Measurements from ENCODE around the gene SCN11A.

DNA sequence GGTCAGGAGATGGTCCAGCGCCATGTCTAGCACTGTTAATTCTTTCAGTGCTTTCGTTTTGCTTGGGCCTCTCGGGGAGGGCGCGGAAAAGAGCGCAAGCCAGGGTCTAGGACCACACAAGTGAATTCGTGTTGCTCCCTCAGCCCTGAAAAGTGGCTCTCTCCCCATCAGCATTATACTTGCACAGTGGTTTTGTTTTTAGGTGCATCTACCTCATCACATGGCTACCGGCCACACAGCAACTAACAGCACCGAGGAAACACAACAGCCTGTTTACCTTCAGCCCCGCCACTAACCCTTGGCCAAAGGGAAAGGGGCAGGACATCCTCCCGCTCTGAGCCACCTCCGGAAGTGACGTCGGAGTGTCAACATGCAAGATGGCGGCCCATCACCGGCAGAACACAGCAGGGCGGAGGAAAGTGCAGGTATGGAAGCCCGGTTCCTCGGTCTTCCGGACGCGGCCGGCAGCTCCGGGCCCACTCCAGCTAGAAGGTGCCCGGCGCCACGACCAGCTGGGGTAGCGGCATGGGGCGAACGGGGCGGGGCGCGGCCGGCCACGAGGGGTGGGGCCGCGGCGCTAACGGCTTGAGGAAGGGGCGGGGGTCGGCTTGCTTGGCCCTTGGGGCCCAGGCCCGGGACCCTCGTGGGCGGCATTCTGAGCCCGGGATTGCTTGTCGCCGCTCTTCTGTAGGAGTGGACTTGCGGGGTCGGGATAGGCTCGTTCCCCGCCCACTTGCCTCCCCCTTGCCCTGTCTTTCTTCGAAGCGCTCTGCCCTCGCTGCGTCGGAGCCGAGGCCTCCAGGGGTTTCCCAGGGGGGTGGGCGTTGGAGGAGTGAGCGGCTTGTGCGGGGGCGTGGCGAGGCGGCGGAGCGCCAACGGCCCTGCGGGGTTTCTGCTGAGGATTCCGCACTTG, at the start of gene SCN11A, which contains the start of gene WDR48:
- TF ChIP-seq EZH2 (IDR thresholded peaks at IDR 0.05; ENCODE audit: borderline replicate concordance, low read length), result no peak
- TF ChIP-seq, protein P1, sequence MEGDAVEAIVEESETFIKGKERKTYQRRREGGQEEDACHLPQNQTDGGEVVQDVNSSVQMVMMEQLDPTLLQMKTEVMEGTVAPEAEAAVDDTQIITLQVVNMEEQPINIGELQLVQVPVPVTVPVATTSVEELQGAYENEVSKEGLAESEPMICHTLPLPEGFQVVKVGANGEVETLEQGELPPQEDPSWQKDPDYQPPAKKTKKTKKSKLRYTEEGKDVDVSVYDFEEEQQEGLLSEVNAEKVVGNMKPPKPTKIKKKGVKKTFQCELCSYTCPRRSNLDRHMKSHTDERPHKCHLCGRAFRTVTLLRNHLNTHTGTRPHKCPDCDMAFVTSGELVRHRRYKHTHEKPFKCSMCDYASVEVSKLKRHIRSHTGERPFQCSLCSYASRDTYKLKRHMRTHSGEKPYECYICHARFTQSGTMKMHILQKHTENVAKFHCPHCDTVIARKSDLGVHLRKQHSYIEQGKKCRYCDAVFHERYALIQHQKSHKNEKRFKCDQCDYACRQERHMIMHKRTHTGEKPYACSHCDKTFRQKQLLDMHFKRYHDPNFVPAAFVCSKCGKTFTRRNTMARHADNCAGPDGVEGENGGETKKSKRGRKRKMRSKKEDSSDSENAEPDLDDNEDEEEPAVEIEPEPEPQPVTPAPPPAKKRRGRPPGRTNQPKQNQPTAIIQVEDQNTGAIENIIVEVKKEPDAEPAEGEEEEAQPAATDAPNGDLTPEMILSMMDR (IDR thresholded peaks at IDR 0.05; ENCODE audit: low read length), result no peak

Data from OCI-LY1 (cell line).